OCI-LY1 (cell line): ENCODE data around the gene MBNL1.

Source experiments
- EZH2 ChIP-seq: fragments of 200-600 bp; sonication (generic), shearing (Covaris generic); IDR thresholded peaks from 2 replicates; pipeline ENCODE4 v1.8.0; 2017; ENCODE audit warnings: borderline replicate concordance, mixed run types, mild to moderate bottlenecking, antibody characterized with exemption, low read length, moderate library complexity, mixed read lengths
- TF ChIP-seq, protein P1 (sequence below): fragments of 200-600 bp; sonication (generic), shearing (Covaris generic); IDR thresholded peaks from 2 replicates; pipeline ENCODE4 v1.5.1; 2017; ENCODE audit warnings: mild to moderate bottlenecking, antibody characterized with exemption, low read length, moderate library complexity, mixed read lengths

DNA sequence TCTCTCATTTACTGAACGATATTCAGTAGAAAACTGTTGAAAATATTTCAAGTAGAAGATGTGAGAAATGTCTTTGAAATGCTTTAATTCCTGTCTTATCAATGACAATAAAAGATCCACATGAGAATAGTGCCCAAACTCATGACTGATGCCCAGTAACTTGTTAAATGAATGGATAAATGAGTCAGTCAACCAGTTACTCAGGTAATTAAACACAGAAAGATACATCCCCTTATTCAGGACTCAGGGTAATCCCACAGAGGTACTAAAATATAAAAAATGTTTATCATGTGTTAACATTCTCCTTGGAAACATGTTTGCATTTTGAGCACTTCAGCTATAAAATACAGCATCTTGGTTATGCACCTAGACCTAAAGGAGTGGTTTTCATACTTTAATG, 169.5 kb downstream of the MBNL1 start:
- TF ChIP-seq, protein P1, sequence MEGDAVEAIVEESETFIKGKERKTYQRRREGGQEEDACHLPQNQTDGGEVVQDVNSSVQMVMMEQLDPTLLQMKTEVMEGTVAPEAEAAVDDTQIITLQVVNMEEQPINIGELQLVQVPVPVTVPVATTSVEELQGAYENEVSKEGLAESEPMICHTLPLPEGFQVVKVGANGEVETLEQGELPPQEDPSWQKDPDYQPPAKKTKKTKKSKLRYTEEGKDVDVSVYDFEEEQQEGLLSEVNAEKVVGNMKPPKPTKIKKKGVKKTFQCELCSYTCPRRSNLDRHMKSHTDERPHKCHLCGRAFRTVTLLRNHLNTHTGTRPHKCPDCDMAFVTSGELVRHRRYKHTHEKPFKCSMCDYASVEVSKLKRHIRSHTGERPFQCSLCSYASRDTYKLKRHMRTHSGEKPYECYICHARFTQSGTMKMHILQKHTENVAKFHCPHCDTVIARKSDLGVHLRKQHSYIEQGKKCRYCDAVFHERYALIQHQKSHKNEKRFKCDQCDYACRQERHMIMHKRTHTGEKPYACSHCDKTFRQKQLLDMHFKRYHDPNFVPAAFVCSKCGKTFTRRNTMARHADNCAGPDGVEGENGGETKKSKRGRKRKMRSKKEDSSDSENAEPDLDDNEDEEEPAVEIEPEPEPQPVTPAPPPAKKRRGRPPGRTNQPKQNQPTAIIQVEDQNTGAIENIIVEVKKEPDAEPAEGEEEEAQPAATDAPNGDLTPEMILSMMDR: no peak
- no peak for TF ChIP-seq EZH2
